ENCODE measurements around the gene AARSD1. TPM values are rescaled to one million over a fixed set of nuclear protein-coding genes. Genes with fewer than 3 reads are reported as not detected.
A peak's percentile ranks its signal among the peaks of the same experiment; 100 is the strongest.
"Not testable (repeated sequence)": the region's sequence is repeated elsewhere in the genome, so short reads cannot be mapped to it uniquely, and the experiment has no call there.

AARSD1 gene
- total and polyA plus RNA-seq, 2 experiments from 2014 or later: 25.7 to 74.4 TPM

GRCh38 chr17:42917236-42917603 is 47.0 kb downstream of the AARSD1 start:
- DNase-seq (ENCODE audit: low spot score) (peak; percentile 84), ATAC-seq (peak; percentile 47; the same call in 2 of the 3 replicates)
- Histone ChIP-seq H2AFZ (no peak overlapping the region), H3K4me2 (no peak overlapping the region), H3K79me2 (replicated peaks; ENCODE audit: insufficient read depth) (no peaks in the 10 kb centered on the region), H3K4me1 (ENCODE audit: insufficient read depth) (peaks cover 14% of the 10 kb centered on the region; the same call in 1 of the 2 replicates), H3K4me3 (no peak overlapping the region), H4K20me1 (replicated peaks; ENCODE audit: insufficient read depth) (no peaks in the 10 kb centered on the region), H3K27me3 (ENCODE audit: insufficient read depth) (no peaks in the 10 kb centered on the region), H3F3A (replicated peaks; ENCODE audit: low read depth) (no peaks in the 10 kb centered on the region), H3K27ac (ENCODE audit: low read depth) (peak overlapping the region; percentile 46), H3K9me2 (ENCODE audit: insufficient read depth) (no peaks in the 10 kb centered on the region), H3K36me3 (ENCODE audit: insufficient read depth) (no peaks in the 10 kb centered on the region)
- H3K9me3 Mint-ChIP-seq: no peaks in the 10 kb centered on the region
- no peak overlapping the region for H3K4me3 Mint-ChIP-seq
- H3K36me3 Mint-ChIP-seq (ENCODE audit: low read depth): no peaks in the 10 kb centered on the region
- TF ChIP-seq JUNB (IDR thresholded peaks at IDR 0.05; ENCODE audit: unreplicated experiment) (no peak), NANOG (IDR thresholded peaks at IDR 0.05; ENCODE audit: borderline replicate concordance) (no peak), CREB1 (CRISPR knock-in tag; IDR thresholded peaks at IDR 0.05; ENCODE audit: low read depth) (no peak), STAT1 (IDR thresholded peaks at IDR 0.05; ENCODE audit: unreplicated experiment) (no peak), EZH2 (IDR thresholded peaks at IDR 0.05; ENCODE audit: low read depth, unreplicated experiment) (no peak), ZNF462 (CRISPR knock-in tag; IDR thresholded peaks at IDR 0.05) (no peak), ETS1 (IDR thresholded peaks at IDR 0.05) (no peak)
- TF ChIP-seq, protein P1, sequence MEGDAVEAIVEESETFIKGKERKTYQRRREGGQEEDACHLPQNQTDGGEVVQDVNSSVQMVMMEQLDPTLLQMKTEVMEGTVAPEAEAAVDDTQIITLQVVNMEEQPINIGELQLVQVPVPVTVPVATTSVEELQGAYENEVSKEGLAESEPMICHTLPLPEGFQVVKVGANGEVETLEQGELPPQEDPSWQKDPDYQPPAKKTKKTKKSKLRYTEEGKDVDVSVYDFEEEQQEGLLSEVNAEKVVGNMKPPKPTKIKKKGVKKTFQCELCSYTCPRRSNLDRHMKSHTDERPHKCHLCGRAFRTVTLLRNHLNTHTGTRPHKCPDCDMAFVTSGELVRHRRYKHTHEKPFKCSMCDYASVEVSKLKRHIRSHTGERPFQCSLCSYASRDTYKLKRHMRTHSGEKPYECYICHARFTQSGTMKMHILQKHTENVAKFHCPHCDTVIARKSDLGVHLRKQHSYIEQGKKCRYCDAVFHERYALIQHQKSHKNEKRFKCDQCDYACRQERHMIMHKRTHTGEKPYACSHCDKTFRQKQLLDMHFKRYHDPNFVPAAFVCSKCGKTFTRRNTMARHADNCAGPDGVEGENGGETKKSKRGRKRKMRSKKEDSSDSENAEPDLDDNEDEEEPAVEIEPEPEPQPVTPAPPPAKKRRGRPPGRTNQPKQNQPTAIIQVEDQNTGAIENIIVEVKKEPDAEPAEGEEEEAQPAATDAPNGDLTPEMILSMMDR (conservative IDR thresholded peaks at IDR 0.05; ENCODE audit: low read depth in 2 of 2): no peak
- H3K27me3 Mint-ChIP-seq (ENCODE audit: insufficient read depth, low read depth, poor library complexity): no peaks in the 10 kb centered on the region
- H3K4me1 Mint-ChIP-seq: peaks cover 16% of the 10 kb centered on the region; the same call in 2 of the 3 replicates
- H3K27ac Mint-ChIP-seq: no peak overlapping the region; the same call in 1 of the 2 replicates

DNA sequence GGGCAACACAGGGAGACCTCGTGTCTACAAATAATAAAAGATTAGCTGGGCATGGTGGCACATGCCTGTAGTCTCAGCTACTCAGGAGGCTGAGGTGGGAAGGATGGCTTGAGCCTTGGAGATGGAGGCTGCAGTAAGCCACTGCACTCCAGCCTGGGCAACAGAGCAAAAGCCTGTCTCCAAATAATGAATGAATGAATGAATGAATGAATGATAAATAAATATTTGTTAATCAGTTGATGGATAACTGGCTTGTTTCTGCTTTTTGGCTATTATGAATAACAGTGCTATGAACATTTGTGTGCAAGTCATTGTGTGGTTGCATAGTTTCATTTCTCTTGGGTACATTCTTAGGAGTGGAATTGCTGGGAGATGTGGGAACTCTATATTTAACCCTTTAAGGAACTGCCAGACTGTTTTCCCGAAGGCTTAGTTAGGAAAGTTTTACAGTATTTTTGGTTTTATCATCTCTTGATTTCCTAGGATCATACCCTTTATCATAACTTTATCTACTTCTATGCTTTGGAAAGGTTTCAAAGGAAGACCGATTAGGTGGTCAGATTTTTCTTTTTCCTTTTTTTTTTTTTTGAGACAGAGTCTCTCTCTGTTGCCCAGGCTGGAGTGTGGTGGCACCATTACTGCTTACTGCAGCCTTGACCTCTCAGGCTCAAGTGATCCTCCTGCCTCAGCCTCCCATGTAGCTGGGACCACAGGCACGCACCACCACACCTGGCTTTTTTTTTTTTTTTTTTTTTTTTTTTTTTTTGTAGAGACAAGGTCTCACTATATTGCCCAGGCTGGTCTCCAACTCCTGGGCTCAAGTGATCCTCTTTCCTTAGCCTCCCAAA is 47.6 kb downstream of the AARSD1 start:
- not testable (repeated sequence) for H3K27me3 ChIP-seq (ENCODE audit: insufficient read depth); H3K27ac Mint-ChIP-seq; H3K9me2 ChIP-seq (ENCODE audit: insufficient read depth); DNase-seq (ENCODE audit: low spot score); H3K36me3 Mint-ChIP-seq (ENCODE audit: low read depth); H3K9me3 Mint-ChIP-seq; H3K27me3 Mint-ChIP-seq (ENCODE audit: insufficient read depth, low read depth, poor library complexity); H4K20me1 ChIP-seq (replicated peaks; ENCODE audit: insufficient read depth); H2AFZ ChIP-seq; H3K79me2 ChIP-seq (replicated peaks; ENCODE audit: insufficient read depth); H3F3A ChIP-seq (replicated peaks; ENCODE audit: low read depth); H3K36me3 ChIP-seq (ENCODE audit: insufficient read depth); H3K4me2 ChIP-seq; ATAC-seq; H3K4me3 Mint-ChIP-seq; H3K27ac ChIP-seq (ENCODE audit: low read depth); H3K4me3 ChIP-seq
- H3K4me1 ChIP-seq (ENCODE audit: insufficient read depth): peaks cover 14% of the 10 kb centered on the region; the same call in 1 of the 2 replicates
- peaks cover 16% of the 10 kb centered on the region; the same call in 2 of the 3 replicates for H3K4me1 Mint-ChIP-seq

All from GM23338 (cell line).